ENCODE data around the gene DBH. TPM values are rescaled to one million over a fixed set of nuclear protein-coding genes. Genes with fewer than 3 reads are reported as not detected.

DBH gene
- total and polyA plus RNA-seq, 8 donors: 0.08 to 0.09 TPM; not detected in 6

GRCh38 chr9:133605856-133606707, 30.1 kb upstream of the DBH start:
- TF ChIP-seq, protein P1, sequence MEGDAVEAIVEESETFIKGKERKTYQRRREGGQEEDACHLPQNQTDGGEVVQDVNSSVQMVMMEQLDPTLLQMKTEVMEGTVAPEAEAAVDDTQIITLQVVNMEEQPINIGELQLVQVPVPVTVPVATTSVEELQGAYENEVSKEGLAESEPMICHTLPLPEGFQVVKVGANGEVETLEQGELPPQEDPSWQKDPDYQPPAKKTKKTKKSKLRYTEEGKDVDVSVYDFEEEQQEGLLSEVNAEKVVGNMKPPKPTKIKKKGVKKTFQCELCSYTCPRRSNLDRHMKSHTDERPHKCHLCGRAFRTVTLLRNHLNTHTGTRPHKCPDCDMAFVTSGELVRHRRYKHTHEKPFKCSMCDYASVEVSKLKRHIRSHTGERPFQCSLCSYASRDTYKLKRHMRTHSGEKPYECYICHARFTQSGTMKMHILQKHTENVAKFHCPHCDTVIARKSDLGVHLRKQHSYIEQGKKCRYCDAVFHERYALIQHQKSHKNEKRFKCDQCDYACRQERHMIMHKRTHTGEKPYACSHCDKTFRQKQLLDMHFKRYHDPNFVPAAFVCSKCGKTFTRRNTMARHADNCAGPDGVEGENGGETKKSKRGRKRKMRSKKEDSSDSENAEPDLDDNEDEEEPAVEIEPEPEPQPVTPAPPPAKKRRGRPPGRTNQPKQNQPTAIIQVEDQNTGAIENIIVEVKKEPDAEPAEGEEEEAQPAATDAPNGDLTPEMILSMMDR (IDR thresholded peaks at IDR 0.05): no peak
- DNase-seq (no peak), ATAC-seq (no peak), FAIRE-seq (no peak)
- Histone ChIP-seq H3K4me1 (no peaks in the 10 kb centered on the region), H3K36me3 (no peaks in the 10 kb centered on the region), H3K27me3 (peaks cover 0 to 6% (median 2%) of the 10 kb centered on the region in 4 donors), H3K9me3 (no peaks in the 10 kb centered on the region), H3K27ac (no peak overlapping the region), H3K4me3 (no peak overlapping the region)
- intact Hi-C loops (cut with DNase I): no loop called here
- WGBS, 2 donors: 60 to 76% methylated on average over 15 to 16 of the region's 16 CpGs

GRCh38 chr9:133606708-133607025, 29.5 kb upstream of the DBH start:
- intact Hi-C loops (cut with DNase I): no loop called here
- 46 to 54% methylated on average over 8 of the region's 8 CpGs for WGBS, 2 donors
- no peak for FAIRE-seq

DNA sequence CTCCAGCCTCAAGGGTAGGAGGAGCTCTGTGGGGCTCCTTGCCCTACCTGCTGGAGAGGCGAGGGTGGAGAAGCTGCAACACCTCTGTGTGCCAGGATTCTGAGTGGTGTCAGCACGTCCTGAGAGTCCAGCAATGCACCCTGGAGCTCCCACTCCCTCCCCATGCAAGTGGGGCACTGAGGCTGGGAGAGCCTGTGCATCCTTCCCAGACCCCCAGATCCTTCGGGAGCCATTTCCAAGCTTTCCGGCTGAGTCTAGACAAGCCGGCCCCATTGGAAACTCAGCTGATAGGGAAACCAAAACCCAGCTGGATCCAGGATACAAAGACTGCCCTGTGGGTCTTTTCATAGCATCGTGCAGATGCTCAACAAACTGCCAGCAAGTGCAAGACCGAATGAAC, 28.8 kb upstream of the DBH start:
- Histone ChIP-seq H3K4me1 (no peaks in the 10 kb centered on the region), H3K27ac (no peak overlapping the region), H3K4me3 (no peak overlapping the region), H3K36me3 (no peaks in the 10 kb centered on the region), H3K9me3 (no peaks in the 10 kb centered on the region), H3K27me3 (peaks cover 0 to 6% (median 2%) of the 10 kb centered on the region in 4 donors)
- no peak for ATAC-seq
- TF ChIP-seq, protein P1 (IDR thresholded peaks at IDR 0.05): no peak
- no peak for FAIRE-seq
- intact Hi-C loops (cut with DNase I): no loop called here
- no peak for DNase-seq
- WGBS, 2 donors: 38 to 48% methylated on average over 7 of the region's 7 CpGs

More at GRCh38 chr9:133606708-133607025, 29.5 kb upstream of the DBH start:
- no peak overlapping the region for H3K27ac ChIP-seq
- H3K36me3 ChIP-seq: no peaks in the 10 kb centered on the region
- TF ChIP-seq, protein P1 (IDR thresholded peaks at IDR 0.05): no peak
- no peak for DNase-seq
- ATAC-seq: no peak
- peaks cover 0 to 6% (median 2%) of the 10 kb centered on the region in 4 donors for H3K27me3 ChIP-seq
- no peaks in the 10 kb centered on the region for H3K9me3 ChIP-seq
- no peak overlapping the region for H3K4me3 ChIP-seq
- H3K4me1 ChIP-seq: no peaks in the 10 kb centered on the region

- intact Hi-C loops (cut with DNase I): no loop called here
Observed at GRCh38 chr9:133607976-133608375, 28.2 kb upstream of the DBH start.

More at GRCh38 chr9:133607976-133608375, 28.2 kb upstream of the DBH start:
- no peak for ATAC-seq
- H3K36me3 ChIP-seq: no peaks in the 10 kb centered on the region
- no peak overlapping the region for H3K4me3 ChIP-seq
- FAIRE-seq: no peak
- TF ChIP-seq, protein P1 (IDR thresholded peaks at IDR 0.05): no peak
- no peaks in the 10 kb centered on the region for H3K4me1 ChIP-seq
- 65 to 71% methylated on average over 8 of the region's 8 CpGs for WGBS, 2 donors
- DNase-seq: no peak
- H3K27me3 ChIP-seq: peaks cover 0 to 6% (median 2%) of the 10 kb centered on the region in 4 donors
- H3K27ac ChIP-seq: no peak overlapping the region
- no peaks in the 10 kb centered on the region for H3K9me3 ChIP-seq
